GM12878 (cell line): ENCODE results near the gene H19. TPM values are rescaled to one million over a fixed set of nuclear protein-coding genes. Genes with fewer than 3 reads are reported as not detected.

Source experiments
- ATAC-seq: fragments of 200-7000 bp; cut with Tn5 transposase; 3 replicates; pipeline ENCODE4 v1.9.1; 2020; ENCODE audit warnings: mild to moderate bottlenecking, moderate library complexity
- BruUV-seq: library from RNA; stranded (reverse); fragments of 400-500 nt; replicated peaks from 2 replicates; lab custom pipeline; 2021; lab: Mats Ljungman, UMichigan
- CTCF ChIA-PET: fragments of 300-600 bp; sonication (Branson Sonifier 250); formaldehyde crosslinking; extraction: SDS; loops from one replicate; lab custom pipeline; 2021; ENCODE audit warnings: inconsistent platforms; lab: Yijun Ruan, JAX
- POLR2A ChIA-PET: fragments of 350-600 bp; formaldehyde crosslinking; extraction: SDS; loops from one replicate; lab custom pipeline; 2021; ENCODE audit warnings: inconsistent platforms; lab: Charles Lee
- RAD21 ChIA-PET: fragments of 300-600 bp; sonication (Branson Sonifier 250); formaldehyde crosslinking; loops from one replicate; lab custom pipeline; 2023; ENCODE audit warnings: antibody characterized with exemption; ENCODE audit not compliant: unreplicated experiment; lab: Charles Lee
- SMC1A ChIA-PET: fragments of 300-600 bp; sonication (Branson Sonifier 250); formaldehyde crosslinking; loops from one replicate; lab custom pipeline; 2023; ENCODE audit not compliant: unreplicated experiment, uncharacterized antibody; lab: Charles Lee
- DNase-seq: peaks from one replicate; pipeline ENCODE4 v3.0.0-alpha.2; 2011; ENCODE audit warnings: low read depth, low spot score
- FAIRE-seq: peaks from 3 replicates; lab custom pipeline; 2011; peaks lifted over from hg19 to GRCh38; lab: Jason Lieb, UNC
- H2AFZ ChIP-seq: 2 replicates; pipeline ENCODE4 v1.6.0; 2011; ENCODE audit warnings: low read depth, low read length, control low read depth; ENCODE audit not compliant: control insufficient read depth
- H3K27ac ChIP-seq: 2 replicates; pipeline ENCODE4 v1.5.1; 2011; ENCODE audit warnings: control low read depth; ENCODE audit not compliant: control insufficient read depth, insufficient read depth
- H3K27me3 ChIP-seq, 2 experiments: replicated peaks in 1 of 2; 2 replicates each; pipeline versions ENCODE4 v1.6.0 to v1.6.1; 2011; ENCODE audit warnings: low read length in 1 of 2; ENCODE audit not compliant: control insufficient read depth in 2 of 2, insufficient read depth in 2 of 2
- H3K36me3 ChIP-seq, 2 experiments: 2 replicates each; pipeline ENCODE4 v1.5.1; 2011; ENCODE audit warnings: low read length in 1 of 2; ENCODE audit not compliant: control insufficient read depth in 2 of 2, insufficient read depth in 2 of 2
- H3K4me1 ChIP-seq: 2 replicates; pipeline ENCODE4 v1.6.1; 2011; ENCODE audit warnings: mild to moderate bottlenecking, low read length, moderate library complexity, mixed read lengths; ENCODE audit not compliant: control insufficient read depth, insufficient read depth
- H3K4me2 ChIP-seq: 2 replicates; pipeline ENCODE4 v1.6.0; 2011; ENCODE audit warnings: control low read depth; ENCODE audit not compliant: control insufficient read depth, insufficient read depth
- H3K4me3 ChIP-seq: fragments of 200-600 bp; sonication (generic); 2 replicates; pipeline ENCODE4 v1.5.1; 2016
- H3K79me2 ChIP-seq: 2 replicates; pipeline ENCODE4 v1.6.0; 2011; ENCODE audit warnings: low read length; ENCODE audit not compliant: control insufficient read depth, insufficient read depth
- H3K9ac ChIP-seq: 2 replicates; pipeline ENCODE4 v1.8.0; 2011; ENCODE audit warnings: low read length, control low read depth, mixed read lengths; ENCODE audit not compliant: control insufficient read depth, insufficient read depth
- H3K9me3 ChIP-seq: replicated peaks from 3 replicates; pipeline ENCODE4 v1.5.1; 2011; ENCODE audit warnings: mild to moderate bottlenecking, low read length; ENCODE audit not compliant: control insufficient read depth, insufficient read depth
- H4K20me1 ChIP-seq: 2 replicates; pipeline ENCODE4 v1.6.0; 2011; ENCODE audit not compliant: control insufficient read depth, insufficient read depth
- ATF3 ChIP-seq: IDR thresholded peaks from 2 replicates; pipeline ENCODE4 v1.6.1; 2011; ENCODE audit warnings: low read depth, mild to moderate bottlenecking, low read length, moderate library complexity, borderline replicate concordance; ENCODE audit errors: extremely low read depth
- BCLAF1 ChIP-seq: fragments of 450-650 bp; IDR thresholded peaks from 2 replicates; pipeline ENCODE4 v1.6.1; 2017; ENCODE audit warnings: antibody characterized with exemption, mild to moderate bottlenecking, moderate library complexity
- CBX3 ChIP-seq: fragments of 200-600 bp; sonication (generic); IDR thresholded peaks from 2 replicates; pipeline ENCODE4 v1.6.1; 2016; ENCODE audit warnings: low read depth, borderline replicate concordance
- CHD4 ChIP-seq: fragments of 200-600 bp; sonication (generic); IDR thresholded peaks from 2 replicates; pipeline ENCODE4 v1.6.1; 2016; ENCODE audit warnings: mild to moderate bottlenecking
- E2F8 ChIP-seq: fragments of 450-650 bp; IDR thresholded peaks from 2 replicates; pipeline ENCODE4 v1.6.1; 2018; ENCODE audit warnings: mild to moderate bottlenecking, low read depth, moderate library complexity; ENCODE audit not compliant: partially characterized antibody
- FOS ChIP-seq: IDR thresholded peaks from 3 replicates; pipeline ENCODE4 v1.6.1; 2011; ENCODE audit warnings: borderline replicate concordance; ENCODE audit not compliant: insufficient read length; ENCODE audit errors: extremely low read depth
- JUND ChIP-seq: IDR thresholded peaks from 2 replicates; pipeline ENCODE4 v1.6.1; 2012; ENCODE audit warnings: low read depth, mild to moderate bottlenecking, low read length, improper control_type of control experiment, moderate library complexity
- MTA2 ChIP-seq: fragments of 450-650 bp; IDR thresholded peaks from 2 replicates; pipeline ENCODE4 v1.6.1; 2016; ENCODE audit warnings: low read depth, mild to moderate bottlenecking, moderate library complexity
- NFXL1 ChIP-seq: fragments of 450-650 bp; IDR thresholded peaks from 2 replicates; pipeline ENCODE4 v1.6.1; 2017; ENCODE audit warnings: antibody characterized with exemption, mild to moderate bottlenecking, borderline replicate concordance
- RELB ChIP-seq: fragments of 450-650 bp; IDR thresholded peaks from 2 replicates; pipeline ENCODE4 v1.6.1; 2017; ENCODE audit warnings: low read depth, mild to moderate bottlenecking, moderate library complexity
- RUNX3 ChIP-seq: IDR thresholded peaks from 2 replicates; pipeline ENCODE4 v1.6.1; 2012; ENCODE audit warnings: low read length, inconsistent platforms
- SREBF2 ChIP-seq: IDR thresholded peaks from 2 replicates; pipeline ENCODE4 v1.6.1; 2012; ENCODE audit warnings: mild to moderate bottlenecking, low read length
- ZNF217 ChIP-seq: fragments of 450-650 bp; IDR thresholded peaks from 2 replicates; pipeline ENCODE4 v1.6.1; 2017; ENCODE audit warnings: antibody characterized with exemption, mild to moderate bottlenecking
- ZSCAN29 ChIP-seq: fragments of 450-650 bp; IDR thresholded peaks from 2 replicates; pipeline ENCODE4 v1.6.1; 2017; ENCODE audit warnings: mild to moderate bottlenecking, moderate library complexity
- whole genome bisulfite sequencing: methylation state at CpG from one replicate; pipeline ENCODE4 v1.1.6; 2016; ENCODE audit warnings: low lambda C conversion rate; ENCODE audit not compliant: insufficient replicate concordance, insufficient coverage; ENCODE audit errors: missing lambda C conversion rate; 5-methylcytosine and 5-hydroxymethylcytosine counted together
- in situ Hi-C: fragments of 300-500 bp; cut with MboI; formaldehyde crosslinking; loops from 9 replicates; pipeline ENCODE4 v1.14.3; 2018; ENCODE audit warnings: mixed read lengths
- intact Hi-C: fragments of 100-400 bp; cut with micrococcal nuclease; formaldehyde crosslinking; loops from one replicate; pipeline ENCODE4 v1.14.2; 2022; ENCODE audit not compliant: unreplicated experiment
- polyA plus RNA-seq, 11 experiments: library from polyadenylated mRNA; depleted of rRNA in 4 of 11; unstranded in 6 of 11; stranded (reverse) in 5 of 11; fragments of >200 nt; fragmentation: Nextera tagmentation in 4 of 11; fragmentation: Illumina TruSeq in 1 of 11; extraction: Ambion mirVana in 4 of 11; extraction: Trizol in 1 of 11; gene quantifications; 1 replicate in 1 of 11; 2 replicates in 10 of 11; pipeline versions ENCODE4 v1.2.1 to v1.2.3, GENCODE V29; 2011 to 2016; ENCODE audit warnings: inconsistent platforms in 2 of 11, missing spikeins in 2 of 11, low read depth in 1 of 11
- total RNA-seq, 4 experiments: library from RNA; depleted of rRNA in 3 of 4; stranded (reverse); fragments of >200 nt in 3 of 4; fragmentation: Illumina TruSeq in 1 of 4; extraction: Trizol in 1 of 4; gene quantifications; 2 replicates each; pipeline versions ENCODE4 v1.2.1 to v1.2.3, GENCODE V29; 2013 to 2021
- TF ChIP-seq, protein P1 (sequence below): fragments of 450-650 bp; IDR thresholded peaks from 2 replicates; pipeline ENCODE4 v1.6.1; 2018; ENCODE audit warnings: borderline replicate concordance, mild to moderate bottlenecking; ENCODE audit not compliant: partially characterized antibody

H19 gene
- total and polyA plus RNA-seq, 10 of the 15 experiments (the other 5 are each of a cell fraction or from before 2014, with no cell fraction given): 0.04 to 1.2 (median 0.31) TPM; not detected in 6

- intact Hi-C loops (no loop called here), in situ Hi-C loops (no loop called here)
- ChIA-PET RAD21 (no interaction called here), CTCF (no interaction called here), POLR2A (no interaction called here), SMC1A (no interaction called here)
- H3K36me3 ChIP-seq: no peaks in the 10 kb centered on the region
- H4K20me1 ChIP-seq: no peaks in the 10 kb centered on the region
- H3K27ac ChIP-seq: no peak overlapping the region
- DNase-seq: no peak
- no peak for ATAC-seq
- no peak for FAIRE-seq
- H3K27me3 ChIP-seq: no peaks in the 10 kb centered on the region
- no peaks in the 10 kb centered on the region for H3K9me3 ChIP-seq
- no TSS peak for BruUV-seq
- H3K4me3 ChIP-seq: no peak overlapping the region
- H3K4me1 ChIP-seq: no peaks in the 10 kb centered on the region
- H3K9ac ChIP-seq: no peak overlapping the region
- TF ChIP-seq ZSCAN29 (no peak), MTA2 (no peak), ATF3 (no peak), NFXL1 (no peak), FOS (no peak), E2F8 (no peak), SREBF2 (no peak), JUND (no peak), CBX3 (no peak), RUNX3 (no peak), BCLAF1 (no peak), ZNF217 (no peak), RELB (no peak), CHD4 (no peak)
- TF ChIP-seq, protein P1, sequence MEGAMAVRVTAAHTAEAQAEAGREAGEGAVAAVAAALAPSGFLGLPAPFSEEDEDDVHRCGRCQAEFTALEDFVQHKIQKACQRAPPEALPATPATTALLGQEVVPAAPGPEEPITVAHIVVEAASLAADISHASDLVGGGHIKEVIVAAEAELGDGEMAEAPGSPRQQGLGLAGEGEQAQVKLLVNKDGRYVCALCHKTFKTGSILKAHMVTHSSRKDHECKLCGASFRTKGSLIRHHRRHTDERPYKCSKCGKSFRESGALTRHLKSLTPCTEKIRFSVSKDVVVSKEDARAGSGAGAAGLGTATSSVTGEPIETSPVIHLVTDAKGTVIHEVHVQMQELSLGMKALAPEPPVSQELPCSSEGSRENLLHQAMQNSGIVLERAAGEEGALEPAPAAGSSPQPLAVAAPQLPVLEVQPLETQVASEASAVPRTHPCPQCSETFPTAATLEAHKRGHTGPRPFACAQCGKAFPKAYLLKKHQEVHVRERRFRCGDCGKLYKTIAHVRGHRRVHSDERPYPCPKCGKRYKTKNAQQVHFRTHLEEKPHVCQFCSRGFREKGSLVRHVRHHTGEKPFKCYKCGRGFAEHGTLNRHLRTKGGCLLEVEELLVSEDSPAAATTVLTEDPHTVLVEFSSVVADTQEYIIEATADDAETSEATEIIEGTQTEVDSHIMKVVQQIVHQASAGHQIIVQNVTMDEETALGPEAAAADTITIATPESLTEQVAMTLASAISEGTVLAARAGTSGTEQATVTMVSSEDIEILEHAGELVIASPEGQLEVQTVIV: no peak
- no peaks in the 10 kb centered on the region for H3K79me2 ChIP-seq
- H3K4me2 ChIP-seq: no peak overlapping the region
- WGBS: 12% methylated on average over 5 of the region's 11 CpGs
- no peak overlapping the region for H2AFZ ChIP-seq
Observed at GRCh38 chr11:1979607-1980006, 18.0 kb downstream of the H19 start.
